HepG2 (cell line): ENCODE measurements around the gene PYCARD.

Experiments
- ARID2 ChIP-seq: sonication (generic); formaldehyde crosslinking; IDR thresholded peaks from 2 replicates; pipeline ENCODE4 v1.8.1; 2022; ENCODE audit warnings: mild to moderate bottlenecking, missing genetic modification reagents, borderline replicate concordance
- CCAR2 ChIP-seq: fragments of 200-400 bp; formaldehyde crosslinking; optimal IDR thresholded peaks from 2 replicates; pipeline ENCODE3; 2018; ENCODE audit warnings: low read depth, mild to moderate bottlenecking, low read length, moderate library complexity
- MEF2D ChIP-seq: sonication (generic); formaldehyde crosslinking; IDR thresholded peaks from 2 replicates; pipeline ENCODE4 v1.5.1; 2020; ENCODE audit warnings: mild to moderate bottlenecking, missing genetic modification reagents
- PREB ChIP-seq: sonication (generic); formaldehyde crosslinking; IDR thresholded peaks from 2 replicates; pipeline ENCODE4 v1.4.0; 2020; ENCODE audit warnings: missing genetic modification reagents
- RFXAP ChIP-seq: sonication (generic); formaldehyde crosslinking; IDR thresholded peaks from 2 replicates; pipeline ENCODE4 v1.4.0; 2020; ENCODE audit warnings: missing genetic modification reagents, borderline replicate concordance
- SMC3 ChIP-seq: IDR thresholded peaks from 2 replicates; pipeline ENCODE4 v1.6.1; 2011; ENCODE audit warnings: low read length, improper control_type of control experiment
- YEATS4 ChIP-seq: sonication (generic); formaldehyde crosslinking; IDR thresholded peaks from 2 replicates; pipeline ENCODE4 v1.4.0; 2020; ENCODE audit warnings: missing genetic modification reagents, borderline replicate concordance
- ZNF589 ChIP-seq: sonication (generic); formaldehyde crosslinking; conservative IDR thresholded peaks from 2 replicates; pipeline ENCODE4 v1.8.0; 2022; ENCODE audit warnings: mild to moderate bottlenecking, moderate library complexity, missing genetic modification reagents
- TF ChIP-seq, protein P1 (sequence below): sonication (generic); formaldehyde crosslinking; IDR thresholded peaks from 2 replicates; pipeline ENCODE4 v1.5.0; 2020; ENCODE audit warnings: missing genetic modification reagents

DNA sequence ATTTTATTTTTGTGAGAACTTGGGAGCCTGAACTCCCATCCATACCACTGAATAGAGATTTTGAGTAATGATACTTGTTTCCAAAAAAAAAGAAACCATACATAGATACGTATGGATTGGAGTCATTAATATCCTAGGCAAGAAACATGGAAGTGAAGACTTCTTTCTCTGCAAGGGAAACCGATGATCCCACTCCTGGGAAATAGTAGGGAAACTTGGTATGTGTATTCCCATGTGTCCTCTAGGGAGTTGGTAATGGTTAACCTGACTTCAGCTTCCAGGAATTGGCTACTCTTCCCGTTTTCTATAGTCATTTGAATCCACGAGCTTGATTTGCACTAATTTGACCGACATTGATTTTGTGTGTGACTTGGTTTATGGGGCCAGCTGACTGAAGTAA, 17.2 kb downstream of the PYCARD start:
- no peak for TF ChIP-seq ZNF589
- TF ChIP-seq ARID2 (CRISPR knock-in tag) = no peak
- TF ChIP-seq CCAR2 = no peak
- no peak for TF ChIP-seq MEF2D (CRISPR knock-in tag)
- no peak for TF ChIP-seq SMC3
- no peak for TF ChIP-seq RFXAP (CRISPR knock-in tag)
- no peak for TF ChIP-seq PREB (CRISPR knock-in tag)
- TF ChIP-seq, protein P1, sequence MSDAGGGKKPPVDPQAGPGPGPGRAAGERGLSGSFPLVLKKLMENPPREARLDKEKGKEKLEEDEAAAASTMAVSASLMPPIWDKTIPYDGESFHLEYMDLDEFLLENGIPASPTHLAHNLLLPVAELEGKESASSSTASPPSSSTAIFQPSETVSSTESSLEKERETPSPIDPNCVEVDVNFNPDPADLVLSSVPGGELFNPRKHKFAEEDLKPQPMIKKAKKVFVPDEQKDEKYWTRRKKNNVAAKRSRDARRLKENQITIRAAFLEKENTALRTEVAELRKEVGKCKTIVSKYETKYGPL = no peak
- TF ChIP-seq YEATS4 (CRISPR knock-in tag) = no peak
